HCT116 (cell line): ENCODE results near the gene TBC1D22B. TPM values are rescaled to one million over a fixed set of nuclear protein-coding genes. Genes with fewer than 3 reads are reported as not detected.

ENCODE experiments used
- ATAC-seq: fragments of 200-7000 bp; cut with Tn5 transposase; 2 replicates; pipeline ENCODE4 v1.9.1; 2020; ENCODE audit warnings: mild to moderate bottlenecking, moderate library complexity
- BruUV-seq: library from RNA; stranded (reverse); fragments of 400-500 nt; replicated peaks from 2 replicates; lab custom pipeline; 2021; lab: Mats Ljungman, UMichigan
- CTCF ChIA-PET: fragments of 300-600 bp; sonication (Branson Sonifier 250); formaldehyde crosslinking; loops from one replicate; lab custom pipeline; 2021; ENCODE audit warnings: antibody characterized with exemption; lab: Charles Lee
- POLR2A ChIA-PET: fragments of 300-600, 350-600 bp; sonication (Branson Sonifier 250); formaldehyde crosslinking; loops from one replicate; lab custom pipeline; 2021; ENCODE audit warnings: antibody characterized with exemption; lab: Charles Lee
- RAD21 ChIA-PET, 2 experiments: fragments of 300-600 bp; sonication (Branson Sonifier 250); formaldehyde crosslinking; loops; one replicate each; lab custom pipeline; 2023; ENCODE audit warnings: low total read pairs in 2 of 2; ENCODE audit not compliant: uncharacterized antibody in 2 of 2, unreplicated experiment in 2 of 2, low non-redundant PET in 1 of 2; lab: Charles Lee
- DNase-seq: peaks from one replicate; pipeline ENCODE4 v3.0.0-alpha.2; 2010; ENCODE audit warnings: low read depth, low spot score
- H2AFZ ChIP-seq: fragments of 200-600 bp; shearing (Covaris generic), sonication (generic); 2 replicates; pipeline ENCODE4 v1.6.1; 2017; ENCODE audit warnings: low read depth, mixed run types, mixed read lengths, antibody characterized with exemption, low read length; ENCODE audit not compliant: poor library complexity, severe bottlenecking
- H3K27ac ChIP-seq: 2 replicates; pipeline ENCODE4 v1.5.1; 2012; ENCODE audit warnings: low read depth, low read length
- H3K27me3 ChIP-seq: fragments of 200-600 bp; sonication (generic); 2 replicates; pipeline ENCODE4 v1.6.1; 2016; ENCODE audit warnings: mixed run types, low read length, mixed read lengths; ENCODE audit not compliant: insufficient read depth
- H3K36me3 ChIP-seq, 2 experiments: fragments of 200-500 bp in 1 of 2; fragments of 200-600 bp in 1 of 2; sonication (Bioruptor generic) in 1 of 2; sonication (generic) in 1 of 2; 2 replicates each; pipeline versions ENCODE4 v1.5.1 to v1.6.1; 2014 to 2016; ENCODE audit warnings: low read length in 2 of 2, inconsistent platforms in 1 of 2, mixed read lengths in 1 of 2, mixed run types in 1 of 2; ENCODE audit not compliant: insufficient read depth in 2 of 2, control insufficient read depth in 1 of 2
- H3K4me1 ChIP-seq, 2 experiments: fragments of 200-600 bp in 1 of 2; sonication (generic) in 1 of 2; 2 replicates each; pipeline versions ENCODE4 v1.5.1 to v1.6.1; 2012 to 2017; ENCODE audit warnings: low read length in 2 of 2, inconsistent platforms in 1 of 2, mild to moderate bottlenecking in 1 of 2, mixed read lengths in 1 of 2, mixed run types in 1 of 2, moderate library complexity in 1 of 2; ENCODE audit not compliant: insufficient read depth in 2 of 2, control insufficient read depth in 1 of 2
- H3K4me2 ChIP-seq: fragments of 200-600 bp; sonication (generic); 2 replicates; pipeline ENCODE4 v1.6.1; 2017; ENCODE audit warnings: mixed run types, low read length, mixed read lengths
- H3K4me3 ChIP-seq, 2 experiments: fragments of 200-600 bp in 1 of 2; sonication (generic) in 1 of 2; replicated peaks in 1 of 2; 2 replicates each; pipeline ENCODE4 v1.5.1; 2011 to 2016; ENCODE audit warnings: low read length in 2 of 2, control low read depth in 1 of 2, low read depth in 1 of 2, mild to moderate bottlenecking in 1 of 2, mixed read lengths in 1 of 2, mixed run types in 1 of 2
- H3K79me2 ChIP-seq: fragments of 200-600 bp; sonication (generic); 2 replicates; pipeline ENCODE4 v1.6.1; 2017; ENCODE audit warnings: mild to moderate bottlenecking, mixed run types, low read length, moderate library complexity, mixed read lengths; ENCODE audit not compliant: insufficient read depth
- H3K9ac ChIP-seq: fragments of 200-600 bp; sonication (generic); 2 replicates; pipeline ENCODE4 v1.6.1; 2016; ENCODE audit warnings: low read length, mixed read lengths
- H3K9me2 ChIP-seq: fragments of 200-600 bp; sonication (generic), shearing (Covaris generic); 2 replicates; pipeline ENCODE4 v1.6.1; 2017; ENCODE audit warnings: mixed run types, mild to moderate bottlenecking, moderate library complexity; ENCODE audit not compliant: insufficient read depth
- H3K9me3 ChIP-seq, 2 experiments: fragments of 200-500 bp in 1 of 2; fragments of 200-600 bp in 1 of 2; sonication (Bioruptor generic) in 1 of 2; sonication (generic) in 1 of 2; 2 replicates each; pipeline ENCODE4 v1.6.1; 2014 to 2017; ENCODE audit warnings: low read length in 2 of 2, mixed read lengths in 2 of 2, inconsistent platforms in 1 of 2, low read depth in 1 of 2, mild to moderate bottlenecking in 1 of 2, mixed run types in 1 of 2, moderate library complexity in 1 of 2; ENCODE audit not compliant: control insufficient read depth in 1 of 2, insufficient read depth in 1 of 2
- H4K20me1 ChIP-seq: fragments of 200-600 bp; sonication (generic), shearing (Covaris generic); 2 replicates; pipeline ENCODE4 v1.6.1; 2017; ENCODE audit warnings: mixed run types, mild to moderate bottlenecking, moderate library complexity; ENCODE audit not compliant: insufficient read depth
- ATF3 ChIP-seq: IDR thresholded peaks from 2 replicates; pipeline ENCODE4 v1.6.1; 2012
- CBX3 ChIP-seq: IDR thresholded peaks from 2 replicates; pipeline ENCODE4 v1.6.1; 2012; ENCODE audit warnings: low read depth
- CTCF ChIP-seq, 3 experiments: fragments of 200-600 bp in 1 of 3; sonication (generic) in 1 of 3; IDR thresholded peaks in 2 of 3; conservative IDR thresholded peaks in 1 of 3; 2 replicates each; pipeline ENCODE4 v1.5.1; 2012 to 2017; ENCODE audit warnings: low read depth in 2 of 3, low read length in 2 of 3, antibody characterized with exemption in 1 of 3, borderline replicate concordance in 1 of 3, control low read depth in 1 of 3, mild to moderate bottlenecking in 1 of 3, mixed read lengths in 1 of 3, mixed run types in 1 of 3, moderate library complexity in 1 of 3; ENCODE audit not compliant: insufficient read depth in 1 of 3
- ELF1 ChIP-seq: IDR thresholded peaks from 2 replicates; pipeline ENCODE4 v1.6.1; 2012; ENCODE audit warnings: low read depth, borderline replicate concordance
- JUND ChIP-seq: IDR thresholded peaks from 2 replicates; pipeline ENCODE4 v1.6.1; 2012
- POLR2AphosphoS5 ChIP-seq: IDR thresholded peaks from 2 replicates; pipeline ENCODE4 v1.6.1; 2011; ENCODE audit warnings: mild to moderate bottlenecking, low read depth, low read length, moderate library complexity
- RAD21 ChIP-seq: IDR thresholded peaks from 2 replicates; pipeline ENCODE4 v1.6.1; 2012; ENCODE audit warnings: low read depth, mild to moderate bottlenecking
- REST ChIP-seq: IDR thresholded peaks from 2 replicates; pipeline ENCODE4 v1.6.1; 2012; ENCODE audit warnings: low read depth
- SP1 ChIP-seq: IDR thresholded peaks from 2 replicates; pipeline ENCODE4 v1.6.1; 2012; ENCODE audit warnings: low read depth
- SRF ChIP-seq: IDR thresholded peaks from 2 replicates; pipeline ENCODE4 v1.6.1; 2012; ENCODE audit warnings: low read depth
- YY1 ChIP-seq: IDR thresholded peaks from 2 replicates; pipeline ENCODE4 v1.6.1; 2011; ENCODE audit warnings: low read length, low read depth, moderate library complexity, mild to moderate bottlenecking; ENCODE audit not compliant: insufficient replicate concordance; ENCODE audit errors: extremely low read depth
- intact Hi-C: fragments of 100-400 bp; cut with micrococcal nuclease; formaldehyde crosslinking; loops from 2 replicates; pipeline ENCODE4 v1.10.0; 2022
- total RNA-seq: library from RNA; stranded (reverse); gene quantifications from one replicate; pipeline ENCODE4 v1.2.1, GENCODE V29; 2021; ENCODE audit not compliant: unreplicated experiment

The TBC1D22B gene
- total RNA-seq, 1 experiment from 2014 or later, result 9.1 TPM

GRCh38 chr6:37265001-37265400 is 7.4 kb downstream of the TBC1D22B start (continued):
- TF ChIP-seq ATF3 (no peak), SP1 (no peak), RAD21 (no peak), JUND (no peak), POLR2AphosphoS5 (no peak), YY1 (no peak), CTCF (IDR thresholded peaks at IDR 0.05 in 2 of 3, conservative IDR thresholded peaks at IDR 0.05 in 1 of 3; ENCODE audit: borderline replicate concordance in 1 of 3, insufficient read depth in 1 of 3, low read depth in 2 of 3, low read length in 2 of 3) (no peak)

- ChIA-PET CTCF (no interaction called here), POLR2A (no interaction called here), RAD21 (no interaction called here)
- TF ChIP-seq CBX3 (no peak), REST (no peak), ELF1 (no peak), JUND (no peak), SP1 (no peak), YY1 (no peak), SRF (no peak)
- Histone ChIP-seq H3K27ac (no peak overlapping the region), H3K36me3 (peaks cover 8 to 9% of the 10 kb centered on the region in 2 experiments; a peak in 2 of 4 replicates), H3K9me3 (no peaks in the 10 kb centered on the region), H3K27me3 (no peaks in the 10 kb centered on the region), H3K9me2 (no peaks in the 10 kb centered on the region), H3K4me3 (no peak overlapping the region), H3K4me2 (no peak overlapping the region), H3K9ac (no peak overlapping the region), H4K20me1 (no peaks in the 10 kb centered on the region), H3K79me2 (peaks cover 61% of the 10 kb centered on the region), H2AFZ (no peak overlapping the region), H3K4me1 (no peaks in the 10 kb centered on the region)
- no peak for ATAC-seq
- DNase-seq, result no peak
- BruUV-seq, result no TSS peak
- intact Hi-C loops, result no loop called here
Measured at GRCh38 chr6:37265860-37266259, 8.3 kb downstream of the TBC1D22B start.
